GM19455 (cell line): Measurements from ENCODE around the gene CGB7.
"Not testable (repeated sequence)": the region's sequence is repeated elsewhere in the genome, so short reads cannot be mapped to it uniquely, and the experiment has no call there.

Experiments used
- ATAC-seq: cut with Tn5 transposase; IDR thresholded peaks from one replicate; pipeline ENCODE4 v1.9.1; 2021; ENCODE audit not compliant: unreplicated experiment

Gene CGB7

DNA sequence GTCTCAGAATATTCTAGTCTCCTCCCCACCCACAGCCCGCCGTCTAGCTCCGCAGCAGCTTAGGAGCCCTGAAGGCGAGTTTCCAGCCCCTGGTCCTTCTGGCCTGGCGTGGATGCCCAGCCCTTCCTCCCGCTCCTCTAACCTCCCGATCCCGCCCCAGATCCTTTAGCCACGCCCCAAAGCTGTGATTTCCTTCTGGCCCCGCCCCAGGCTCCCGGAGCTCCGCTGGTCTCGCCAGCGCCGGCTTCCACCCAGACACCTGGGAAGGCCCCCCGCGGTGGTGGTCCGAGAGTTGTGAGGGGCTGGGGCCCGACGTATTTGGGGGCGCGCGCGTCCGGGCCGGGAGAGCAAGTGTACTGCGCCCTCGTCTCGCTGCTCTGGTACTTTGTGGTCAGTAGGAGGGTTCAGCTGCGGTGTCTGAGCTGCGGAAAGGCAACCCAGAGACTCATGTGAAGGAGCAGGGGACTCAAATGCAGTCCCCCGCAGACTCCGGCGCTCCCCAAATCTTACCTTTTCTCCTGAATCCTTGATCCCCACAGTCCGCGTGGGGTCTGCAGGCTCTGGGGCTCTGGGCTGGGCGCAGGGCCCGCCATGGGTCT lies at the start of gene CGB7:
Gene CGB7 (minus strand): TSS at position 114 of the 599 bp plus-strand sequence. CDS start 2,374 bp downstream, outside the sequence.
- ATAC-seq: no peak

GRCh38 chr19:49106648-49107135 lies 49.1 kb upstream of the CGB7 start:
- ATAC-seq: no peak

DNA sequence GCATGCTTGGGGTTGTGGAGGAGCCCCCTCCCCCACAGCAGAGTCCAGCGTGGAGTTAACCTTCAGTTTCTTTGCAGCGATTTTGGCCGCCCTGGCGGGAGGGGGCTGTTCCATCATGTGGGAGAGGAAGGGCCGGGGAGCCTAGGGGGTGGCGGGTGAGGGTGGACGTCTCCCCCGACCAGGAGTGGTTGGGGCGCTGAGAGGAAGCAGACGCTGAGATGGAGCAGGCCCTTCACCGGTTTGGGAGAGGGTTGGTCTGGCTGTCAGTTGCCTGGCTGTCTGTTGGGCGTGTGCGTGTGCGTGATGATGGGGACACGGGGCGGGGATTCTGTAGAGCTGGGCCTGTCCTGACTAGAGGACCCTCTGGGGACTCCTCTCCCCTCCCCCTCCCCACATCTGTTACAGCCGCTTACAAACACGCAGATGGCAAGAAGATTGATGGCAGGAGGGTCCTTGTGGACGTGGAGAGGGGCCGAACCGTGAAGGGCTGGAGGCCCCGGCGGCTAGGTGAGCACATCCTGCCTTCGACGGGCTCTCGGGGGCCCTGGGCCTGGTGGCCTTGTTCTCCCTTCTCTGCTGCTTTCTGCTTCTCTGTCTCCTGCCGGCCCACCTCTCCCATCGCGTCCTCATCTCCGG lies 46.8 kb upstream of the CGB7 start:
- ATAC-seq: no peak

DNA sequence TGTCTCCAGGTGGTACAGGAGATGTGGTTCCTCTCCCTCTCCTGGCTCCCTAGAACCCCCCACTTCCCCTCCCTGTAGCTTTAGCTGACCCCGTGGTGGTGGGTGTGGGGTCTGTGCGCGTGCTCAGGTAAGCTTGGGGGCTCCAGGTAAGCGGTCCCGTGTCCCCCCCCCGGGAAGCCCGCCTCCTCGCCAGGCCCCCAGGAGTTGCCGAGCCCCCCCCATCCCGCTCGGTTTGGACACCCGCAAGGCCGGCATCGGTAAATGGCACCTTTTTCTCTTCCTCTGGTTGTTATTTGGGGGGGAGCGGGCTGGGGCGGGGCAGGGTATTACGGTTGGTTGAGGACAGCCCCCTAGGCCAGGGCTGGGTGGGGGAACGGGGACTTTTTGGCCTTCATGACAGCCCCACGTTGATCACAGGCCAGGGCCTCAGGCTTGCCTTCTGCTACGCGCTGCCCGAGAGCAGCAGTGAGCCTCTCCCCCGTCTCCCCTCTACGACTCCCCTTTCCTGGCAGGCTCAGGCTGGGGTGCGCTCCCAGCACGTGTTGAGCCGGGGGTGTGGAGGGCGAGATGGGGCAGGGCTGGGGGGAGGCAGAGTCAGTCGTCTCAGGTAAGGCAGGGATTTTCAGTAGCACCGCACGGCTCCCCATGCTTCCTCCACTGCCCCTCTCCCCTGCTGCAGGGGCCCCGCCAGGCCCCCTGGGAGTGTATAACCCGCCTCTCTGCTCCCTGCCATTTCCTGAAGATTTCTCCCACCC lies 46.0 kb upstream of the CGB7 start:
- ATAC-seq: no peak

DNA sequence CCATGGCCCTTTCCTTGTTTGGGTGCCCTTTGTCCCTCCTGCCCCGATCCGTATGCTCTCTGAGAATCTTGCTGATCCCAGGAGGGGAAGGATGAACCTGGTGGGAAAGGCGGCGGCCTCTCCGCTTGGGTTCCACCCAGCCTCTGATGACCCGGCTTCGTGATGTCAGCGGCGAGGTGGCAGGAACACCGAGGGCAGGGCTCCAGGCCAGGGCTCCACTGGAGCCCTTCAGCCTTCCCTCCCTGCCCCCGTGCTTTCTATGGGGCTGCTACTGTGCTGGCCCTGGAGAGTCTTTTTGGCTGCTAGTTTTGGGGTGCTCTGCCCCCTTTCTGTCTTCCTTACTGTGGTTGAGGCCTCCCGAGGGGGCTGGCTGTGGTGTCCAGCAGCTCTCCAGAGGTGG lies 44.8 kb upstream of the CGB7 start:
- ATAC-seq: no peak

DNA sequence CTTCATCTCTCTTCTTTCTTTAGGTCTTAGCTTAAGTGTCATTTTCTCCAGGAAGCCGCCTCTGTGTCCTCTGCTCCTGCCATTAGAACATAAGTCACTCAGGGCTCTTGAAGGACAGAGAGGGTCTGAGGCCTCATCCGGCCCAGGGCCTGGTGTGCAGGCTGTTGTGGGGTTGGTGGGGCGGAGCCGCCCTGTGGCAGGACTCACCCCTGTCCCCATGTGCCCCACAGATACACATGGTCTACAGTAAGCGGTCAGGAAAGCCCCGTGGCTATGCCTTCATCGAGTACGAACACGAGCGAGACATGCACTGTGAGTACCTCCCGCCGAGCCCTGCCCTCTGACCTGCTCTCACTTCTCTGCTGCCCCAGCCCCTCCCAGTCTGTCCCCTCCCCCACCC lies 43.6 kb upstream of the CGB7 start:
- ATAC-seq: no peak

- no peak for ATAC-seq
Observed at GRCh38 chr19:49098795-49099194, 41.2 kb upstream of the CGB7 start.

DNA sequence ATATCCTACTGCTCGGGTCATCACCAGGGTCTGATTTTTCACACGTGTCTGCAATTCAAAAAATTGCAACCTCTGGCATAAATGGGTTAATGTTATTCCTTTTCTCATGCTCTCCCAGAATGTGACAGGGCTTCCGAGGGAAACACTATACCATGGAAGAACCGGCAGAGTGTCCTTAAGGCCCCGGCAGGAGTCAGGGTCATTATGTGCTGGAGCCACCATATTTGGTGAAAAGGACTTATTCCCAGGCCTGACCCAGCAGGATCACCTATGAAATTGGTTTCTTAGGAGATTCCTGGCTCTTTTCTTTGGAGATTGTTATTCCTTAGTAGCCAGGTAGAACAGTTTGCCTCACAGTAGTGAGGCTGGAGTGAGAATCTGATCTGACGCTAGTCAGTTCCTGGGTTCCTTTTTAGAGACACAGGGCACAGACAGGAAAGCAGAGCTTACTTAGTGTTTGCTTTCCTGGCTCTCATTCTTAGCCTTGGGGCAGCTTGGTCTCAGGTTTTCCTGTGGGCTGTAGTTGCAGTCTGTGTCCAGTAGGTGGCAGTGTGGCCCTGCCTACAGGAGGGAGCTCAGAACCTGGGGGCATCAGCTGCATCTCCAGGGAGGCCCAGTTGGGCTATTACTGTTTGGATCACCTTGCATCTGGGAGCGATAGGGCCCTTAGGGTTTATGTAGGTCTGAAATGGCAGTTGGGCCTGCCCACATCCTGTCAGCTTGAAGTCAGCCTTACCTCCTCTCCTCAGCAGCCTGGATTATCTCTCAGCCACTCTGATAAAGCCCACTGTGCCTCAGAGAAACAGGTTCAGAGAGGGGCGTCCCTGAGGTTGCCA lies 40.1 kb upstream of the CGB7 start:
- ATAC-seq: no peak

DNA sequence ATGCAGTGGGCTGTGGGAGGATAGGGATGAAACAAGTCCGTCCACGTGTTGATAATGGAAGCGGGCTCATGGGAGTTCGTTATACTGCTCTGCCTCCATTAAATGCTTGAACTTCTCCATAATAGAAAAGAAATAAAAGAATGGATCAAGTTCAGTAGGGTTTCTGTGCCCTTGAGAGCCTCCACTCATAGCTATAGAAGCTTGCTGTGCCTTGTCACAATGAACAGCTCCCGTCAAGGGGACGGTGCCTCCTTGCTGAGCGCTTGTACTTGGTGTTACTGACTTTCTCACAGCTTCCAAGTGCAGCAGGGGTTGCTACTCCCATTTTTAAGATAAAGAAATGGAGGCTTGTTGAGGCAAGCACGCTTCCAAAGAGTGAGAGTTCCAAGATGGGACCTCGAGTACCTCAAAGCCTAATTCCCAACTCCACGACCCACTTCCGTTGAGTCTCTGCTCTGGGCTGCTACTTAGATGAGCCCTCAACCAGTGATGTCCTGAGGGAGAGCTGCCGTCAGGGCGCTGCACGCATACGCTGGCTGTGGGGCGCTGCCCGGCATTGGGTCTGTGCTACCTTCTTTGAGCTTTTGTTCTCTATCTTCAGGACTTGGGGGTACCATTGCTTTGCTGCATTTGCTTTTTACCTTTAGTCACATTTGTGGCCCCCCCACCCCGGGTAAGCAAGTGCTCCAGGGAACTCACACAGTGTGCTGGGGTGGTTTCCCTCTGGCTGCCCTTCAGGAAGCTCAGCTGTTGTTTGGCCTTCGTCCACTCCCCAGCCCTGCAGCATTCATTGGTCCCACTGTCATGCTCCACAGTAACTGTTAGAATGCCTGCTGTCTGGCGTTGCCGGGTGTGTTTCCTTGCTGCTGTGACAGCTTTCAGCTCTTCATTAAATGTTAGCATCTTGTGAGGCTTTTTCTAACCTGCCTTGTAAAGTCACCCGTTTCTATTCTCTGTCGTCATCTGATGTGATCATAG lies 37.2 kb upstream of the CGB7 start:
- ATAC-seq: no peak

- ATAC-seq: no peak
Observed at GRCh38 chr19:49092686-49093085, 35.1 kb upstream of the CGB7 start.

GRCh38 chr19:49091391-49092038 lies 34.0 kb upstream of the CGB7 start:
- ATAC-seq: no peak

GRCh38 chr19:49086296-49086695 lies 28.7 kb upstream of the CGB7 start:
- no peak for ATAC-seq

DNA sequence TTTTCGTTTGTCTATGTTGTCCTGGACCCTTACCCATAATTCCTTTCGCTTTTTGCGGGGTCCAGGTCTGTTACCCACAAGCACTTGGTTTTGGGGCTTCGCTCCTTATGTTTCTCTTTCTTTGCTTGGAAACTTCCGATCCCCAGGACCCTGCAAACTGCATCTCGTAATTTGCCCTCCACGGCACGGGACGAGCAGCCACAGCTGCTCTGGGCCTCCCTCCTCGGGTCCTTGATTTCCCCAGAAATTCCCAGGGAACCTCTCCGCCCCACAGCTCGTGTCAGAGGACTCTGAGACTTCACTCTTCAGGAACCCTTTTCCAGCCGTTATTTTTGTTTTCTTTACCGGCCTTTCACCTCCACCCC lies 28.3 kb upstream of the CGB7 start:
- ATAC-seq: no peak

DNA sequence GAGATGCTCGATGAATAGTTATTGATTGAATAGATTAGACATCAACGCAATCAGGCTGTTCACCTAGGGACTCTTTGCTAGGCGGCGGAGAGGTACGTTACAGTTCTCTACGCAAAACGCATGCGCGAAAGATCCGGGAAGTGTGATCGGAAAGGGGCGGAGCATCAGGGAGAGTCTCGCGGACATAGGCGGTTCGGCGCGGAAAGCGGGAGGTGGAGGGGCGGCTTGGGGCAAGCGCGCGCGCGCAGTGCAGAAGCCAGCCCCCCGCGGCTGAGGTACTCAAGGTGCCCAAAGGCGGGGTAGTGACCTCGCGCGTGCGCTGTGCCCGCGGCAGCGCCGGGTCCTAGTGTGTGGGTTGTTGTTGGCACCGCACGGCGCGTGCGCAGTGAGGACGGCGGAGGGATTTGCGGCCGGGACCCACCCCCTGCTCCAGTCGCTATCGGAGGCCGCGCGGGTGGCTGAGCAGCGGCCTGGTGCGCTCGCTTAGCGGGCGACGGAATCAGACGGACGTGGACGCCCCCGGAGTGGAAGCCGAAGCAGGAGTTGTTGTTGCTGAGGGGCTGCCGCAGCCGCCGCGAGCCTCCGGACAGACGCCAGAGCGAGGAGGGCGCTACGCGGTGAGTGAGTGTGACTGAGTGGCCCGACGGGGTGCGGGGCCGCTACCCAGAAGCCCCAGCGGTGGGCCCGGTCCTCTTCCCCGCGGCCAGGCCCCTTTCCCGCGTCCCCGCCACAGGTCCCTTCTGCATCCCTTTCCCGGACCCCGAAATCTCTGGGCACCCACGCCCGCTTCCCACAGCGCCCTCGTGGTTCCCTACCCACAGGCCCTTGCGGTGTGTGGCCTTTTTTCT lies 27.7 kb upstream of the CGB7 start, which contains the start of gene SNRNP70:
Gene SNRNP70 (plus strand): TSS at position 432 of the 848 bp plus-strand sequence. CDS start 964 bp downstream, outside the sequence.
- ATAC-seq: peak; percentile 83

- no peak for ATAC-seq
Observed at GRCh38 chr19:49084206-49085019, 26.9 kb upstream of the CGB7 start.

DNA sequence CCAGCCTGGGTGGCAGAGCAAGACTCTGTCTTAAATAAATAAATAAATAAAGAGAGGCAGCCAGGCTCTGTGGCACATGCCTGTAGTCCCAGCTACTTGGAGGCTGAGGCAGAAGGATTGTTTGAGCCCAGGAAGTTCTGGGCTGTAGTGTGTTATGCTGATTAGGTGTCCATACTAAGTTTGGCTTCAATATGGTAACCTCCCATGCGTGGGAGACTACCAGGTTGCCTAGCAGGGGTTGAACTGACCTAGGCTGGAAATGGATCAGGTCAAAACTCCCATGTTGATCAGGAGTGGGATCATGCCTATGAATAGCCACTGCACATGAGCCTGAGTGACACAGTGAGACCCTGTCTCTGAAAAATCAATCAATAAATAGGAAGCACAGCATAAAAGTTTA lies 23.7 kb upstream of the CGB7 start:
- no peak for ATAC-seq

DNA sequence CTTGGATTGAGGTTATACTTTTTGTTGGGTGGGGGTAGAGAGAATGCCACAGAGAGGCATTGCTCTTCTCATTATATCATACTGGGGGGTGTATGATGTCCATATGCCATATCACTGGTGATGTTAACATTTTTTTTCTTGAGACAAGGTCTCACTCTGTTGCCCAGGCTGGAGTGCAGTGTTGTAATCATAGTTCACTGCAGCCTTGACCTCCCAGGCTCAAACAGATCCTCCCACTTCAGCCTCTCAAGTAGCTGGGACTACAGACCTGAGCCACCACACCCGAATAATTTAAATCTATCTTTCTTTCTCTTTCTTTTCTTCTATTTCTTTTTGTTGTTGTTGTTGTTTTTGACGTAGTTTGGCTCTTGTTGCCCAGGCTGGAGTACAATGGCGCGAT lies 22.8 kb upstream of the CGB7 start:
- no peak for ATAC-seq

DNA sequence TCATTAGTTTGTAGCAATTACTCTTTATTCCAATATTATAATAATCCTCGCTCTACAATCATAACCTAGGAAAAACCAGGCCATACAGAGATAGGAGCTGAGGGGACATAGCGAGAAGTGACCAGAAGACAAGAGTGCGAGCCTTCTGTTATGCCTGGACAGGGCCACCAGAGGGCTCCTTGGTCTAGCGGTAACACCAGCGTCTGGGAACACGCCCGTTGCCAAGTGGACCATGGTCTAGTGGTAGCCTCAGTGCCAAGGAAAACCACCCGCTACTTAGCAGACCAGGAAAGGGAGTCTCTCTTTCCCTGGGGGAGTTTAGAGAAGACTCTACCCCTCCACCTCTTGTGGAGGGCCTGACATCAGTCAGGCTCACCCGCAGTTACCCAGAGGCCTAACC lies 17.3 kb upstream of the CGB7 start:
- ATAC-seq: not testable (repeated sequence)
